GM12891 (cell line): ENCODE data around the gene ZFHX3.

Experiments used
- PAX5 ChIP-seq: IDR thresholded peaks from 2 replicates; pipeline ENCODE4 v1.6.1; 2011; ENCODE audit warnings: low read length, moderate library complexity, mild to moderate bottlenecking; ENCODE audit not compliant: insufficient read depth, severe bottlenecking
- POLR2A ChIP-seq: IDR thresholded peaks from 2 replicates; pipeline ENCODE4 v1.6.1; 2011; ENCODE audit warnings: low read depth, low read length, control low read depth
- POLR2AphosphoS5 ChIP-seq: IDR thresholded peaks from 2 replicates; pipeline ENCODE4 v1.6.1; 2011; ENCODE audit warnings: low read depth, low read length, control low read depth
- POU2F2 ChIP-seq: IDR thresholded peaks from 2 replicates; pipeline ENCODE4 v1.6.1; 2011; ENCODE audit warnings: low read depth, mild to moderate bottlenecking, control low read depth, low read length, moderate library complexity
- SPI1 ChIP-seq: IDR thresholded peaks from 2 replicates; pipeline ENCODE4 v1.6.1; 2011; ENCODE audit warnings: low read depth, low read length, control low read depth
- TAF1 ChIP-seq: IDR thresholded peaks from 2 replicates; pipeline ENCODE4 v1.6.1; 2011; ENCODE audit warnings: low read depth, low read length, control low read depth

- TF ChIP-seq POLR2A, result no peak
- no peak for TF ChIP-seq TAF1
- no peak for TF ChIP-seq POLR2AphosphoS5
- no peak for TF ChIP-seq SPI1
- no peak for TF ChIP-seq PAX5
- TF ChIP-seq POU2F2, result no peak
These were observed 1.1 kb downstream of the ZFHX3 start for GRCh38 chr16:73046849-73047214.
